Measurements from ENCODE around the gene IGFL2.

IGFL2 gene

DNA sequence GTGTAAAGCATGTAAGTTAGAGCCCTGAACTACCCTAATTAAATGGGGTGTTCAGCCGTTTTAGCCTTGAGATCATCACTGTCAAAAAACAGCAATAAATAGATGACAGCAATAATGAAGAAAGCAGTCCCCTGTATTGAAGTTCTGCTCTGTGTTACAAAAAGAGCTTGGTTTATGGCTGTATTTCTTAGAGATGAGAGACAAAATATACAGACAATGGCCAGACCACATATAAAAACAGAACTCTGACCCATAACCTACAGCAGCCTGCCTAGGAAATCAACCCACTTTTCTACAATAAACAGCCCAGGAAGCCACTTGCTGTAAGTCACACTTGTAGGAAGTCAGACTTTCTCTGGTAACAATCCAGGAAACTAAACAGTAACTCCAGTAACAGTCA, 34.3 kb upstream of the IGFL2 start:
- DNase-seq (ENCODE audit: insufficient read length, low spot score) (no peak), FAIRE-seq (no peak)
- TF ChIP-seq, protein P1, sequence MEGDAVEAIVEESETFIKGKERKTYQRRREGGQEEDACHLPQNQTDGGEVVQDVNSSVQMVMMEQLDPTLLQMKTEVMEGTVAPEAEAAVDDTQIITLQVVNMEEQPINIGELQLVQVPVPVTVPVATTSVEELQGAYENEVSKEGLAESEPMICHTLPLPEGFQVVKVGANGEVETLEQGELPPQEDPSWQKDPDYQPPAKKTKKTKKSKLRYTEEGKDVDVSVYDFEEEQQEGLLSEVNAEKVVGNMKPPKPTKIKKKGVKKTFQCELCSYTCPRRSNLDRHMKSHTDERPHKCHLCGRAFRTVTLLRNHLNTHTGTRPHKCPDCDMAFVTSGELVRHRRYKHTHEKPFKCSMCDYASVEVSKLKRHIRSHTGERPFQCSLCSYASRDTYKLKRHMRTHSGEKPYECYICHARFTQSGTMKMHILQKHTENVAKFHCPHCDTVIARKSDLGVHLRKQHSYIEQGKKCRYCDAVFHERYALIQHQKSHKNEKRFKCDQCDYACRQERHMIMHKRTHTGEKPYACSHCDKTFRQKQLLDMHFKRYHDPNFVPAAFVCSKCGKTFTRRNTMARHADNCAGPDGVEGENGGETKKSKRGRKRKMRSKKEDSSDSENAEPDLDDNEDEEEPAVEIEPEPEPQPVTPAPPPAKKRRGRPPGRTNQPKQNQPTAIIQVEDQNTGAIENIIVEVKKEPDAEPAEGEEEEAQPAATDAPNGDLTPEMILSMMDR (IDR thresholded peaks at IDR 0.05; ENCODE audit: insufficient read depth, missing control alignments), result no peak

DNA sequence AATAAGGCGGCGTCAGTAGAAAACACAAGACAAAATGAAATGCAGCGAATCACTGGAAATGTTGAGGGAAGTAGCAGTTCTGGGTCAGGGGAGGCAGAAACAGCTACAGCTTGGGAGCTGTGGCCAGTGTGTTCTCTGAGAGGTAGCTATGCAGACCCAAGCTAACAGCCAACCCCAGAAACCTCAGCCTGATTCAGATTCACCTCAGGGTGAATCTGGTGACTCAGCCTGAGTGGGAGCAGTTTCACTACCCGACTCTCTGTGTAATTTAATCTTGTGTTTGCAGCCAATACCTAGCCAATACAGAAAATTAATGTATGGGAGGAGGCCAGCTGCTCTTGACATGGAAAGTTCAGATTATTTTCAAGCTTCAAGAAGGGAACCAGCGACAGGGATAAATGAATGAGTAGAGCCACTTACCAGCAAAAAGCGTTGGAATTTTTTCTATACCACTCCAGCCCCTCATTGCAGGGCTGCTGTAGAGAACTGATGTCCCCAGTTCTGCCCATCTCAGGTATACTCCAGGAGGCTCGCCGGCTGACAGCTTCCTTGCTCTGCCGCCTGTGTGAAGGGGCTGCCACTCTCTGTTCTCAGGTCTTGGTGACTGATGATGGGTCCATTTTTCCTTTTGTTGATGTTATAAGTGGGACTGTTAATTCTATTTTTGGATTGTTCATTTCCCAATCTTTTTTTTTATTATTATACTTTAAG, 32.5 kb upstream of the IGFL2 start:
- DNase-seq (ENCODE audit: insufficient read length, low spot score) (no peak), FAIRE-seq (no peak)
- TF ChIP-seq, protein P1 (IDR thresholded peaks at IDR 0.05; ENCODE audit: insufficient read depth, missing control alignments), result no peak

DNA sequence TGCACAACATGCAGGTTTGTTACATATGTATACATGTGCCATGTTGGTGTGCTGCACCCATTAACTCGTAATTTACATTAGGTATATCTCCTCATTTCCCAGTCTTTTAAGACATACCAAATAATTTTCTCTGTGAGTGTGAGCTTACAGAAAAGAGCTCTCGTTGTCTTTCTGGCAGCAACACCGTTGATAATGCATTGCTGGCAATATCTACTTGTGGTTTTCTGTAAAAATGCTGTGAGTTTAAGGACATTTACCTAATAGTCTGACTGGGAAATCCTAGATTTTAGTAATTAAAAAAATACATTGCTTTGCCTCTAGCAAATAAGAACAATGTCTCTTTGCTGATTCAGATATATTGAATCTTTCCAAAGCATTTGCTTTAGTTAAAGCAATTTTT, 31.9 kb upstream of the IGFL2 start:
- FAIRE-seq (no peak), DNase-seq (ENCODE audit: insufficient read length, low spot score) (no peak)
- TF ChIP-seq, protein P1 (IDR thresholded peaks at IDR 0.05; ENCODE audit: insufficient read depth, missing control alignments), result no peak

DNA sequence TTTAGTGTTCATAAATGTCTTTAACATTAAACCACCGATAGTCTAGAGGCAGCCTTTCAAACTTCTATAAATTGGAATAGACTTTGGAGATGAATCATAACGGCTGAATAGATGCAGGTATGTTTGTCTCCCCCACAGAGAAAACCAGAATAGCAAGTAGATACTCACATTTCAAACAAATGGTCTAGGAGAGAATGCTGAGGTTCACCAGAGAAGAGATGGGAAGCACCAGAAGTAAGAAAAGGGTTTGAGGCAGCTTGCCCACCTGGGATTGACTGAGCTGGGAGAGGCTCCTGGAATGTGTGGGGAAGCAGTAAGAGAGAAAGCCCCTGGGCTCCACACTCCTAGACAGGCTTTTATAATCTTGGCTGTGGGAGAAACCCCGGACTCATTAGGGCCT, 29.9 kb upstream of the IGFL2 start:
- TF ChIP-seq, protein P1 (IDR thresholded peaks at IDR 0.05; ENCODE audit: insufficient read depth, missing control alignments), result no peak
- DNase-seq (ENCODE audit: insufficient read length, low spot score), result no peak
- no peak for FAIRE-seq

DNA sequence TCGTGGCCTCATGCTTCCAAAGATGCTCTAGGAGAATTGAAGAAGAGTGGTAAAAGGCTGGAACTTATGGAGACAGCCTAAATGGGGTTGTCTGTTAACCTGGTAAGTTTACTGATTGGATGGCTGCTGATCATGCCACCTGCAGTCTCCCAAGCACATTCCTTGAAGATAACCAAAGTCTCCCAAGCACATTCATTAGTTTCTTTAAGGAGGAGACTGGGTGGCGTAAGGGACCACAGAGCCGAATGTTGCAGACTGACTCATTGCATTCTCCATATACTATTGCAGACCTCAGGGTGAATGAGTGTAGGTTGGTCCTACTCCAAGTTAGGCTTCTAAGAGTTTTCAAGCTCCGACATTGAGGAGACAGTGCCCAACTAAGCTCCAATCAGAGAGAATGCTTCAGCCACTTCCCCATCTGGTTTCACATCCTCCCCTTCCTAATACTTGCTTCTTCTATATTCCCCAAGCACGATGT, 23.4 kb upstream of the IGFL2 start, which contains the start of gene IGFL3:
TSS of gene IGFL3 (minus strand) at position 51 of the 478 bp plus-strand sequence. CDS start at position 12, 39 bp downstream.
- TF ChIP-seq, protein P1 (IDR thresholded peaks at IDR 0.05; ENCODE audit: insufficient read depth, missing control alignments), result no peak
- DNase-seq (ENCODE audit: insufficient read length, low spot score) (no peak), FAIRE-seq (no peak)

DNA sequence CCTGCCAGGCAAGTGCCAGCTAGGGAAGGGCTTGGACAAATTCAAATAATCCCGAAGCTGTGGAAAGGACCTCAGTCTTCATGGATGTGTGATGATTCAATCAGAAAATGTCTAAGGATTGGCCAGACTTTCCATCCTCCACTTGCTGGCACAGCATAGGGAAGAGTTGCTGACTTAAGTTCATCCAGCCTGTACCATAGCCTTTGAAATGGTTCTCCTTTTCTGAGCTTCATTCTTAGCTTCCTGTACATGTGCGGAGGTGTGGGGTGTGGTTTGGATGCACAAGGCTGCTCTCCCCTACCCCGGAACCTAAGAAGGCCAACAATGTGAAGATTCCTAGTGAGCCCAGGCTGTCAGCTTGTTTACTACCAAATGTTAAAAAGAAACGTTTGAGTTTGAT, 22.6 kb upstream of the IGFL2 start:
- DNase-seq (ENCODE audit: insufficient read length, low spot score) (no peak), FAIRE-seq (no peak)
- TF ChIP-seq, protein P1 (IDR thresholded peaks at IDR 0.05; ENCODE audit: insufficient read depth, missing control alignments), result no peak

DNA sequence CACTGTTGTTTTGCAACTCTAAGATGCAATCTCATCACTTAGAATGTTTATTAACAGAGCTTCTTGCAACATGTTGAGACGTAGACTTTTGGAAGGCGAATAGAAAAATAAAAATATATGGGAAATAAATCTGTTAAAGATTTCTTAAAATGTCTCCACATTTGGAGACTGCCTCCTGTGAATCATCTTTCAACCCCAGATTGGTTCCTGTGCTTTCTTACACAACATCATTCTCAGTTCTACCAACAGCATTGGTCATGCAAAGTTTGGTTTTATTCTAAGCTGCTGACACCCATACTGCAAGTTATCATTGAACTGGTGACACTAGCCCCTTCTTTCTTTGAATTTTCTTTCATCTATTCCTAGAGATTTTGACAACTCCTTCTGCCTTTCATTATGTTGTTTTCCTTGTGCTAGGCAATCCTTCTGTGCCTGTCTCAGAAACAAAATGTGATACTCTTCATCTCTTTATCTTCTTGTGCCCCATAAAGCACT, 21.9 kb upstream of the IGFL2 start:
- FAIRE-seq, result no peak
- DNase-seq (ENCODE audit: insufficient read length, low spot score), result no peak
- TF ChIP-seq, protein P1 (IDR thresholded peaks at IDR 0.05; ENCODE audit: insufficient read depth, missing control alignments), result no peak

All from D721Med (cell line).